Panc1 (cell line): ENCODE results near the gene RAB6B. TPM values are rescaled to one million over a fixed set of nuclear protein-coding genes. Genes with fewer than 3 reads are reported as not detected.

Experiments used
- ATAC-seq: fragments of 200-7000 bp; cut with Tn5 transposase; 2 replicates; pipeline ENCODE4 v1.9.1; 2020; ENCODE audit warnings: mild to moderate bottlenecking, moderate library complexity
- BruUV-seq: library from RNA; stranded (reverse); fragments of 400-500 nt; replicated peaks from 2 replicates; lab custom pipeline; 2021; lab: Mats Ljungman, UMichigan
- CTCF ChIA-PET: fragments of 300-600 bp; sonication (Branson Sonifier 250); formaldehyde crosslinking; loops from one replicate; lab custom pipeline; 2022; ENCODE audit warnings: antibody characterized with exemption; lab: Charles Lee
- POLR2A ChIA-PET: fragments of 300-600 bp; sonication (Branson Sonifier 250); formaldehyde crosslinking; loops from one replicate; lab custom pipeline; 2022; ENCODE audit warnings: antibody characterized with exemption; lab: Charles Lee
- DNase-seq: peaks from one replicate; pipeline ENCODE4 v3.0.0-alpha.2; 2010; ENCODE audit warnings: low read depth, low spot score
- H3K27ac ChIP-seq: 2 replicates; pipeline ENCODE4 v1.5.1; 2011; ENCODE audit warnings: mild to moderate bottlenecking, low read length, inconsistent platforms
- H3K27me3 ChIP-seq: fragments of 200-500 bp; sonication (Bioruptor generic); 2 replicates; pipeline ENCODE4 v1.6.0; 2014; ENCODE audit warnings: low read length, inconsistent platforms; ENCODE audit not compliant: control insufficient read depth, insufficient read depth
- H3K36me3 ChIP-seq: fragments of 200-500 bp; sonication (Bioruptor generic); 2 replicates; pipeline ENCODE4 v1.5.1; 2014; ENCODE audit warnings: inconsistent platforms, mild to moderate bottlenecking, low read length, moderate library complexity; ENCODE audit not compliant: control insufficient read depth, insufficient read depth
- H3K4me1 ChIP-seq: 2 replicates; pipeline ENCODE4 v1.5.1; 2011; ENCODE audit warnings: inconsistent platforms, mild to moderate bottlenecking, low read length, moderate library complexity; ENCODE audit not compliant: control insufficient read depth, insufficient read depth
- H3K4me3 ChIP-seq, 2 experiments: 2 replicates each; pipeline ENCODE4 v1.5.1; 2011 to 2012; ENCODE audit warnings: low read depth in 2 of 2, low read length in 2 of 2, mild to moderate bottlenecking in 2 of 2, inconsistent platforms in 1 of 2, moderate library complexity in 1 of 2
- H3K9me3 ChIP-seq: fragments of 200-500 bp; sonication (Bioruptor generic); 2 replicates; pipeline ENCODE4 v1.5.1; 2014; ENCODE audit warnings: low read depth, mild to moderate bottlenecking, inconsistent platforms, low read length, moderate library complexity; ENCODE audit not compliant: control insufficient read depth, insufficient read depth
- CTCF ChIP-seq: fragments of 450-650 bp; IDR thresholded peaks from 2 replicates; pipeline ENCODE4 v1.5.1; 2017; ENCODE audit warnings: mild to moderate bottlenecking
- POLR2AphosphoS5 ChIP-seq: IDR thresholded peaks from 2 replicates; pipeline ENCODE4 v1.6.1; 2012; ENCODE audit warnings: mild to moderate bottlenecking, low read depth, low read length, moderate library complexity
- REST ChIP-seq, 2 experiments: IDR thresholded peaks; 2 replicates each; pipeline ENCODE4 v1.6.1; 2011 to 2012; ENCODE audit warnings: low read depth in 2 of 2, control low read depth in 1 of 2, low read length in 1 of 2, mild to moderate bottlenecking in 1 of 2, moderate library complexity in 1 of 2; ENCODE audit not compliant: insufficient read depth in 1 of 2
- SIN3A ChIP-seq: IDR thresholded peaks from 2 replicates; pipeline ENCODE4 v1.6.1; 2012; ENCODE audit warnings: low read depth, mild to moderate bottlenecking, low read length, moderate library complexity, borderline replicate concordance; ENCODE audit not compliant: insufficient read depth
- TCF7L2 ChIP-seq: IDR thresholded peaks from 2 replicates; pipeline ENCODE4 v1.6.1; 2011; ENCODE audit warnings: mild to moderate bottlenecking, low read depth, low read length, inconsistent platforms
- in situ Hi-C: cut with HindIII; loops from 2 replicates; pipeline ENCODE4 v1.10.0; 2016; ENCODE audit warnings: low sequenced_read_pairs, low pct_unique_long_range_greater_than_20kb
- intact Hi-C: fragments of 100-400 bp; cut with micrococcal nuclease; formaldehyde crosslinking; loops from one replicate; pipeline ENCODE4 v1.10.0; 2022; ENCODE audit not compliant: unreplicated experiment
- total RNA-seq: library from RNA; stranded (reverse); gene quantifications from one replicate; pipeline ENCODE4 v1.2.1, GENCODE V29; 2021; ENCODE audit not compliant: unreplicated experiment

Gene RAB6B
- total RNA-seq, 1 experiment from 2014 or later = 49.2 TPM

DNA sequence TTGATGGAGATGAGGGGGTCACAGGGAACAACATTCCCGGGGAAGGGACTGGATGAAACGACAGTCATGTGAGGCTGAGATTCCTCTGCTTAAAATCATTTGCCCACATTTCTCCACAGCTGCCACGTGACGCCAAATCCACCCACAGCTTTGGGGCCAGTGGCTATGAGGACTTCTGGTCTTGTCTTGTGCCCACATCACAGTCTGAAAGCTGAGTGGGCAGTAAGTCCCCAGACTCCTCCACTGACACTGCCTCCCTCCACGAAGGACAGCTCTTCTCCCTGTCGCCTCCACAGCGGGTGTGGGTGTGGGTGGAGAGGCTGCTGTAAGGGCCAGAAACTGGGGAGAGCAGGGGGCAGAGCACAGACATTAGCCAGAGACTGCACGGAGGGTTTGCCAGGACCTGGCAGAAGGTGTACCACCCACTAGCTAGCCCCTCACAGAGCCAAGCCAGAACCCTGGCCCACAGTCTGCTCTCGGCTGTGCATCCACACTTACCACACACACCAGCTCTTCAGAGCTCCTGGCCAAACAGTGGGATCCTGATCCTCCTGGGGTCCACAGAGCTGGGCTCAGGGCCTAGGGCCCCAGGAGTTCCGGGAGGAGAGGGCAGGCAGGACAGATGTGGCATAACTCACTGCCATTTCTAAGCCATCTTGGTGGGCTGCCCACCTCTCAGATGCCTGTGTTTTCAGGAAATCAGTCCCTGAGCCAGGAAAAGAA, 24.2 kb downstream of the RAB6B start:
- H3K4me1 ChIP-seq = no peaks in the 10 kb centered on the region
- H3K27ac ChIP-seq = no peak overlapping the region
- no peak overlapping the region for H3K4me3 ChIP-seq
- BruUV-seq = no TSS peak
- DNase-seq (no peak), ATAC-seq (no peak)
- in situ Hi-C loops = no loop called here
- intact Hi-C loops = no loop called here
- TF ChIP-seq CTCF = no peak
- TF ChIP-seq SIN3A = no peak
- no peak for TF ChIP-seq REST (IDR thresholded peaks at IDR 0.05; ENCODE audit: insufficient read depth in 1 of 2, low read depth in 2 of 2, low read length in 1 of 2)
- TF ChIP-seq TCF7L2 = no peak
- TF ChIP-seq POLR2AphosphoS5 = no peak
- H3K27me3 ChIP-seq = no peaks in the 10 kb centered on the region
- CTCF ChIA-PET = no interaction called here
- no peaks in the 10 kb centered on the region for H3K9me3 ChIP-seq
- H3K36me3 ChIP-seq = no peaks in the 10 kb centered on the region
- POLR2A ChIA-PET = no interaction called here

- POLR2A ChIA-PET = no interaction called here
- no peaks in the 10 kb centered on the region for H3K4me1 ChIP-seq
- CTCF ChIA-PET = no interaction called here
- no peak overlapping the region for H3K4me3 ChIP-seq
- H3K9me3 ChIP-seq = no peaks in the 10 kb centered on the region
- no peak for DNase-seq
- ATAC-seq = no peak
- BruUV-seq = no TSS peak
- in situ Hi-C loops = no loop called here
- TF ChIP-seq SIN3A (no peak), CTCF (no peak), REST (IDR thresholded peaks at IDR 0.05; ENCODE audit: insufficient read depth in 1 of 2, low read depth in 2 of 2, low read length in 1 of 2) (no peak), TCF7L2 (no peak), POLR2AphosphoS5 (no peak)
- H3K27ac ChIP-seq = no peak overlapping the region
- no peaks in the 10 kb centered on the region for H3K27me3 ChIP-seq
- H3K36me3 ChIP-seq = no peaks in the 10 kb centered on the region
- intact Hi-C loops = no loop called here
Measured at GRCh38 chr3:133870822-133871221, 24.9 kb downstream of the RAB6B start.
